ENCODE results near the gene DENND4C.
"Not testable (repeated sequence)": the region's sequence is repeated elsewhere in the genome, so short reads cannot be mapped to it uniquely, and the experiment has no call there.

Gene DENND4C

DNA sequence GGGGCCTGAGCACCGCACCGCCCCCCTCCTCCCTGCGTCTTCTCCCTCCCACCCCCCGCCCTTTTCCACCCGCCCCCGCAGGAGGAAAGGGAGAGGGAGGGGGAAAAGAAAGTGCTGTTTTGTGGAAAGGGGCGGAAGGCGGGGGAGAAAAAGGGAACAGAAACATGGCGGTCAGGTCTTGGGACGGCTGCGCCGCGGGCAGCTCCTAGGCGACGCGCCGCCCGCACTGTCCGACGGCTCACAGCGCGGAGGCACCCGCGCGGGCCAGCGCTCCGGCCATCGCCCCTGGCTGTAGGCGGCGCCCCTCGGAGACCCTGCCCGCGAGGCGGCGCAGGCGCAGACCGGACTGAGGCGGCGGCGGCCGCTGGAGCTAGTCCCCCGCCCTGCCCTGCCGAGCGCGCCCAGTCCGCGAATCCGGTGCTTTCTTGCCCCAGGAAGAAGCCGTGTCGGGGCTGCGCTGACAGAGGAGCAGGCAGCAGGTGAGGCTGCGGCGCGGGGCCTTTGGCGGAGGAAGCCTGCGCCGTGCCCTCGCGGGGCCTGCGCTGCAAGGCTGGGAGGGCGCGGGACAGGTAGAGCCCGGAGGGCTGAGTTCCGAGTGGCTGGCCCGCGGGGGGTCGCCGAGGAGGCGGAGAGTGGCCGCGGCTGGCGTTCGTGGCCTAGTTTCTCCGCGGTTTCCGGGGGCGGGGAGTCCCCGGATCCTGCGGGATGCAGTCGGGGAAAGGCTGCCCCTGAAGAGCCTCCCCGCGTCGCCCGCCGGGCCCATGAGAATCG, at the start of gene DENND4C:
Gene DENND4C (plus strand): TSS at position 339 of the 771 bp plus-strand sequence. CDS start 45,482 bp downstream, outside the sequence.
- peak; percentile 76 for DNase-seq

GRCh38 chr9:19180991-19181390, 49.5 kb upstream of the DENND4C start:
- DNase-seq: no peak

GRCh38 chr9:19181561-19181960, 48.9 kb upstream of the DENND4C start:
- DNase-seq: no peak

DNA sequence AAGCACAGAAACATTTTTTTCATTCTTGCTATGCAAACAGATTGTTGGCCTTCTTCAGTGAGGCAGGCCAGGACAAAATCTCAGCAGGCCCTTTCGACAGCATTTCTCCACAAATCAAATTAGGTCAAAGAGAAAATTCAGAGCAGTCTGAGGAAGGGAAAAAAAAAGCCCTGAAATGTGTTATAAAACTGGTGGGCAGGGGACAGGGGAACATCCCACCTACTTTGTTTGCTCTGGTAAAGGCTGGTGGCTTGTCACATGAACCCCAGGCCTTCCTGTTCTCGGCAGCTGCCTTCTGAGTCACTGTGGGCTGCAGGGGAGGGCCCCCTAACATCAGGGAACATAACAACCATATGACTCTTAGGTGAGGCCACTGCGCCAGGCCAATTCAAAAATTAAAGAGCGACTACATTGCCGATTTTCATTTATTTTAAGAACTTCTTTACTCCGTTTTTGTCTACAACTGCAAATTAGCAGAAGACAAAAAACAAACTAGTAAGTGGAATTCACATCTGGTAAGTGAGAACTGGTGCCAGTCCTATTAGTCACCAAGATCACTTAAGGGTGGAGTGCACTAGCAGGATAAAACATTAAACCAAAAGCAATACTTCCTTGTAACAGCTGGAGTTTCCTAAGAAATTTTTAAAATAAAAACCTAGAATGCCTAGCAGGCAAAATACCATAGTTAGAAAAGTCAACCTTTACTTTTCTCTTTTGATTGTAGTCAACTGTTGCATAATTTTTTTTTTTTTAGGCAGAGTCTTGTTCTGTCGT, 46.2 kb upstream of the DENND4C start:
- peak; percentile 80 for DNase-seq

DNA sequence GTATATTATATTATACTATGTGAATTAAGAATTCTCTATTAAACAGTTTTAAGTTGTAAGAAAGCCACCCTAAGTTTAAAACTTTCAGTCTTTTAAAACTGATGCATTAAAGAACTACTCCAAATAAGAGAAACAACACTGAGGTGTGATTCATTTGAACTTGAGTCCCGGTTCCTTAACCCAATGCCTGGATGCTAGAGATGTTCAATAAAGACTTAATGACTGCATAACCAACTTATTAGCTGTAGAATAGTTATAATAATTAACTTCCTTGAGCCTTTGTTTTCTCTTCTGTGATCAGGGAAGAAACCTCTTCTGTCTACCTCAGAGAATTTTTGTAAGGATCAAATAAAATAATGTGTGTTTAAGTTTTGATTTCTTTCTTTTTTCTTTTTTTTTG, 45.3 kb upstream of the DENND4C start:
- no peak for DNase-seq

- DNase-seq: no peak
Measured at GRCh38 chr9:19186232-19186631, 44.3 kb upstream of the DENND4C start.

DNA sequence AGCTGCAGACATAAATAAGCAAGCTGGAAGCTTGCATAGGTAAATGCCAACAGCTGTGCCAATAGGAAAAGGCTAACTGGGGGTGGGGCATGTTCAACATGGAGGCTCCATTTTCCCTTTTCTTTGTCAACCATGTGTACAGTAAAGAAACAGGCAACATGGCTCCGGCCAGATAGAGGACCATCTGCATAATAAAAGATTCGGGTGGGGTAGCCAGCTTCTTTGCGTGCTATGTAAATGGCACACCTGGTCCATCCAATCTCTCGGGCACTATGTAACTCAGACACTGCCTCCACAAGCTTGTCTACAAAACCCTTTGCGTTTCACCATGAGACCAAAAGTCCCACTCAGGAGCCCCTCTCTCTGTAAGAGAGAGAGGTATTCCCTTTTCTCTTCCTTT, 41.7 kb upstream of the DENND4C start:
- no peak for DNase-seq

DNA sequence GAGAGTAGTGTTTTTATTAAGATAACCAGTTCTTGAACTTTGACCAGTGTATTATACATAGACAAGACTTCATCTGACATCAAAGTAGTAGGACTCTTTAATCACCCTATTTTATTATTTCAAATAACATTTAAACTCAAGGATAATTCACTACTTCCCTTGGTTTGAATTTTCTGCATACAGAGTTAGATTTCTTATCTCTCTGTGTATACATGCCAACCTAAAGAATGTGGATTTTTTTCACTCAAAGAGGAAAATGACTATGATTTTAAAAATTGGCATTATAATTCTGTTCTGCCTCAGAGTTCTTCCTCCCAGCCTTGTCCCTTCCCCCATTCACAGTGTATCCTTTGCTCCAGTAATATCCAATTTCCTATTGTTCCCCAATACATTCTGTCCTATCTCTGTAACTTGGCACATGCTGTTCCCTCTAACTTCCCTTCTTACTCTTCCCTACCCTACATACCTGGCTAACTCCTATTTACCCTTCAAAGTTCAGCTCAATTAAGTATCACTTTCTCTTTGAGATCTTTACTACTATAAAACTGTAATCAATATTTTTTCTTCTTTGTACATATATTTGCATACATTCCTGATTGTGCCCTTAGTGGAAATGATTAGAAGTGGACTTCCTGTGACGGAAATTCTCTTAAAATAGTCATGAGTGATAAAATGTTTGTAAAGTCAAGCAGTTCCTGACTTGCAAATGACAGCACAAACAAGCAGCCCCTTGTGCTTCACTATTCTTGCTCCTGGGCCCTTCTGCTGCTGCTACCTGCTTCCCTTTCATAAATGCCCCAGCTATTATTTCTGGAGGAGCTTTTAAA, 38.1 kb upstream of the DENND4C start:
- no peak for DNase-seq

DNA sequence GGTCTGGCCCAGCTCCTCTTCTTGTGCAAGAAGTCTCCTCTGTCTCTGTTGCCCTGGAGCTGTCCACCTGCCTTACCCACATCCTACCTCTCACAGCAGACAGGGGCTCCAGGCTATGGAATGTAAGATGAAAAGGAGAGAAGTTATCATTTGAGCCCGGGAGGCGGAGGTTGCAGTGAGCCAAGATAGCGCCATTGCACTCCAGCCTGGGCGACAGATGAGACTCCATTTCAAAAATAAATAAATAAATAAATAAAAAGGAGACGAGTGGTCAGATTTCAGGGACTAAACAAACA, 37.5 kb upstream of the DENND4C start:
- DNase-seq: no peak

DNA sequence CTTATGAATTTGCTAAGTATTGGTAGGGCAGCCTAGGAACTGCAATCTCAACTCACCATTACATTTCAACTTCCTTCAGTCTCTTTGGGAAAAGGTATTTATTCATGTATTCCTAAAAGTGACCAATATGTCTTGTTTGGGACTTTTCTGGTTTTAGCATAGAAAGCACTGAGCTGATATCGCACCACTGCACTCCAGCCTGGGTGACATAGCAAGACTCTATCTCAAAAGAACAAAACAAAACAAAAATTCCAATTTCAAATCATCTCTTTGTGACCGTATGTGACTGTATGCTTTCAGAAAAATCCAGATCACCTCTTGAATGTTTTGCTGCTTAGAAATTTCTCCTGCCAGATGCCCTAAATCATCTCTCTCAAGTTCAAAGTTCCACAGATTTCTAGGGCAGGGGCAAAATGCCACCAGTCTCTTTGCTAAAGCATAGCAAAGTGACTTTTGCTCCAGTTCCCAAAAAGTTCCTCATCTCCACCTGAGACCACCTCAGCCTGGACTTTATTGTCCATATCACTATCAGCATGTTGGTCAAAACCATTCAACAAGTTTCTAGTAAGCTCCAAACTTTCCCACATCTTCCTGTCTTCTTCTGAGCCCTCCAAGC, 37.0 kb upstream of the DENND4C start:
- not testable (repeated sequence) for DNase-seq

DNA sequence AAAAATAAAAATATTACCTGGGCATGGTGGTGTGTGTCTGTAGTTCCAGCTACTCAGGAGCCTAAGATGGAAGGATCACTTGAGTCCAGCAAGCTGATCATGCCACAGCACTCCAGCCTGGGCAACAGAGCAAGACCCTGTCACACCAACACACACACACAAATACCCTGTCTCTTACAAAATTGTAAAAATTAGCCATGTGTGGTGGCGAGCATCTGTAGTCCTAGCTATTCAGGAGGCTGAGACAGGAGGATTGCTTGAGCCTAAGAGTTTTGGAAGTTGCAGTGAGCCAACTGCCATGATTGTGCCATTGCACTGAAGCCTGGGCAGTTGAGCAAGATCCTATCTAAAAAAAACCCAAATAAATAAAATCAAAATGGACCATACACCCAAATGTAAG, 32.1 kb upstream of the DENND4C start:
- DNase-seq: no peak

- no peak for DNase-seq
Measured at GRCh38 chr9:19199012-19199411, 31.5 kb upstream of the DENND4C start.

DNA sequence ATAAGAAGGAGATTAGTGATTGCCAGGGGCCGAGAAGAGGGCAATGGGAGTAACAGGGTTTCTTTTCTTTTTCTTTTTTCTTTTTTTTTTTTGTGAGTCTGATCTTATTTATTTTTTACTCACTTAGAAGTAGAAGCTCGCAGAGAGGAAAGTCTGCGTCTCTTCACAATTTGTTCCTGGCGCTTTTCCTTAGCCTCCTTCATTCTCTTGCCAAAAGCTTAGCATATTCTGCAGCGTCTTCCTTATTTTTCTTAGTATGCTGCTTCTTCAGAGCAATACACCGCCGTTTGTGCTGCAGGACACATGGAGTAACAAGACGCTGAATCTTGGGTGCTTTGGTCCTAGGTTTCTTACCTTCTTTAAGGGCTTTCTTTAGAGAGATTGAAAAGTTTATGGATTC, 30.3 kb upstream of the DENND4C start:
- DNase-seq: no peak

DNA sequence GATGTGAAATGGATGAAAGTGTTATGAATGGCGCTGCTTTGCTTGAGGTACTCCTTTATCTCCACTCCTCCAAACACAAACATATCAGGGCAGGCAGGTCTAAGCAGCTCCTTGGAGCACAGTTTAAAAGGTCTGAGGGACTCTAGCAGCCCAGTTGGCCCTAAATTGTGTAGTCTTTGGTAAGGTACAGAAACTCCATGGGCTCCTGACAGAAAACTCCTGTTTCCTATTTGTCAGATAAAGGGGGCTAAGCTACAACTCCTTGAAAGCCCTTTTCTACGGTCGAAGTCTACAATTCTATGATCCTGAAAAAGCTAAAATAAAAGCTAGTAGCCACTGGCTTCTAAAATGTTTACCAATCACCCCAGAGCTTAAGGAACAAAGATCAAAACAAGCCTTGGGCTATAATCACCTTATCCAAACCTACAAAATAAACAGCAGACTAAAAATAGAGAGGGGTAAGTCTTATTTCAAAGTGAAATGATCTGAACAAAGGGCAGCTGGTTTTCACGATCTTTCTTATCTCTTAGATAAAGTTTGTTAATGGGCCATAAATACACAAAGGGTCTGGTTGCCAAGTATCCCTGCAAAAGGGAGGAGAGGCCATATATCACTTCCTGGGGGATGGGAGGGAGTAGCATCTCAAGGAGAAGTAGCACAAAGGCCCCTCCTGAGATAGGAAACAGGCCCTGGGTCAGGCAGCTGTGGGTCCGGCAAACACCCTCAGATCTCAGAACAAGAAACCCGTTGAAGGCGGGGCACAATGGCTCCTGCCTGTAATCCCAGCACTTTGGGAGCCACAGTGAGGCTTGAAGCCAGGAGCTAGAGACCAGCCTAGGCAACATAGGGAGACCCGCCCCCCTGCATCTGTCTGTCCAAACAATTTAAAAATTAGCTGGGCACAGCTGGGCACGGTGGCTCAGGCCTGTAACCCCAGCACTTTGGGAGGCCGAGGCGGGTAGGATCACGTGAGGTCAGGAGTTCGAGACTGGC, 28.3 kb upstream of the DENND4C start:
- no peak for DNase-seq

DNA sequence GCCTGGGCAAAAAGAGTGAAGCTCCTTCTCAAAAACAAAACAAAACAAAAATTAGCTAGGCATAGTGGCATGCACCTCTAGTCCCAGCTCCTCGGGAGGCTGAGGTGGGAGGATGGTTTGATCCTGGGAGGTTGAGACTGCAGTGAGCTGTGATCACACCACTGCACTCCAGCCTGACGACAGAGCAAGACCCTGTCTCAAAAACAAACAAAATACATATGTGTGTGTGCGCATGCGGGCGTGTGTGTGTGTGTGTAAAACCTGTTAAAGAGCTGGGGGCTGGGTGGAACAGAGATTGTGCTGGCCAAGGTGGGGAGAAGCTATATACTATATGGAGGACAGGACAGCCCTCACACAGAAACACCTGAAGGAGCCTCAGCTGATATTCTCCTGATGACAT, 27.4 kb upstream of the DENND4C start:
- no peak for DNase-seq

- no peak for DNase-seq
Measured at GRCh38 chr9:19208653-19209052, 21.8 kb upstream of the DENND4C start.

GRCh38 chr9:19209188-19209587, 21.3 kb upstream of the DENND4C start:
- DNase-seq: no peak

DNA sequence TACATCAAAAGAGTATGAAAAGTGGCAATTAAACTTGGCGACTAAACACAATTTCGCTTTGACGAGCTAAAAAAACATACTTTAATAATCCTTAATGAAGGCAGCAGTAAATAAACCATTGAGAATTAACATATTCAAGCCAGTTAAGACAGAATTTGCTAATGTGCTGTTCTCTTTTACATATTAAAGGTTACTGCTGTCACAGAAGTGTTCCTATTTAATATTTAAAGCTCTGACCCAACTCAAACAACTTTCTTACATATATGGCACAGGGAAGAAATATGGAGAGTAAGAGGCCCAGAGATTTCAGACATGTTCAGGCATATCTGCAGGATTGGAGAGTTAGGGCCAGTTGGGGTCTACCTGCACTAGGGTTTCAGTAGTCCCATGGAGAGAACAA, 16.7 kb upstream of the DENND4C start:
- DNase-seq: no peak

GRCh38 chr9:19216466-19216865, 14.0 kb upstream of the DENND4C start:
- DNase-seq: no peak

DNA sequence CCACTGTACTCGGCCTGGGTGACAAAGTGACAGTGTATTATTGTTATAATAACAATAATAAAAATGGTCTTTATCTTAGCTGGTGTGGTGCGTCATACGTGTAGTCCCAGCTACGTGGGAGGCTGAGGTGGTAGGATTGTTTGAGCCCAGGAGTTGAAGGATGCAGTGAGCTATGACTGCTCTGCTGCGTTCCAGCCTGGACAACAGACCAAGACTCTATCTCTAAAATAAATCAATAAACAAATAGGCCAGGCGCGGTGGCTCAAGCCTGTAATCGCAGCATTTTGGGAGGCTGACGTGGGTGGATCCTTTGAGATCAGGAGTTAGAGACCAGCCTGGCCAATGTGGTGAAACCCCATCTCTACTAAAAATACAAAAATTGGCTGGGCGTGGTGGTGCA, 9.2 kb upstream of the DENND4C start:
- no peak for DNase-seq

DNA sequence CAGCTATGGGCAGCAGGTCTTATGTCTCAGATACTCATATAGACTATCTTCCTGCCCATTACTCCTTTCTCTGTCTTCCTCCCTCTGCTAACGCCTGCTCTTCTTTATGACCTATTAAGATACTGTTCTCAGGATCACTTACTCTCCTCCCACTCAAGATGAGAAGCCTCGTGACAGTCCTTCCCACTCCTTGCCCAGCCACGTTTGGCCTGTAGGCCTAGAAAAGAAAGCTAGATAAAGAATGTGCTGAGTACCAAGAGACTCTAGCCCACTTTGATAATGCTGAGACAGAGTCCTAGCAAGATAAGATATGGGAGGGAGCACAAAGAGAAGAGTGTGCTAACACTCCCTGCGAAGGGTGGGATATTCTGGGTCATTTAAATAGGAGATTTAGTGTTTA, 6.8 kb upstream of the DENND4C start:
- no peak for DNase-seq

DNA sequence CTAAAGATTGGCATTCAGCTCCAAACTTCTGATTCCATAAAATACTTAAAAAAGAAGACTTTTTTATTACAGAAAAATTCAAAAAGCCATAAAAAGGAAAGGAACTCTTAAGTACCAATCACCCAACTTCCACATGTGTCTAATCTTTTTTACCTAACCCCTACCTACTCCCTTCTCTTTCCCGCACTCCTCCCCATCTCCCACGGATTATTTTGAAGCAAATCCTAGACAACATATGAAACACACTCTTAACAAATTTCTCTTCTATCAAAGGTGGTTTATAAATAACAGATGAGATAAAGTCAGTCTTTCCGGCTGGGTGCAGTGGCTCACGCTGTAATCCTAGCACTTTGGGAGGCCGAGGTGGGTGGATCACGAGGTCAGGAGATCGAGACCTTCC, 5.9 kb upstream of the DENND4C start:
- DNase-seq: no peak

Measured in activated naive CD4-positive, alpha-beta T cell treated with anti-CD3 and anti-CD28 coated beads, Interleukin-2, amount 50 U/mL, for 16 hours (primary cell).